BE2C (cell line): ENCODE results near the gene ADGRF5.
"Not testable (repeated sequence)": the region's sequence is repeated elsewhere in the genome, so short reads cannot be mapped to it uniquely, and the experiment has no call there.

Experiments
- DNase-seq: peaks from one replicate; pipeline ENCODE4 v3.0.0-alpha.2; 2020
- H3K27me3 ChIP-seq: fragments of 250-450 bp; sonication (Bioruptor Pico); 2 replicates; pipeline ENCODE4 v1.5.1; 2020; ENCODE audit warnings: mild to moderate bottlenecking
- H3K36me3 ChIP-seq: fragments of 250-450 bp; sonication (Bioruptor Pico); 2 replicates; pipeline ENCODE4 v1.5.1; 2020; ENCODE audit warnings: mild to moderate bottlenecking
- H3K4me1 ChIP-seq: fragments of 250-450 bp; sonication (Bioruptor Pico); 2 replicates; pipeline ENCODE4 v1.5.1; 2020
- H3K4me3 ChIP-seq: 2 replicates; pipeline ENCODE4 v1.5.1; 2011; ENCODE audit warnings: low read depth, low read length
- H3K9me3 ChIP-seq: fragments of 250-450 bp; sonication (Bioruptor Pico); 2 replicates; pipeline ENCODE4 v1.5.1; 2020
- TF ChIP-seq, protein P1 (sequence below): IDR thresholded peaks from 2 replicates; pipeline ENCODE4 v1.5.1; 2012; ENCODE audit warnings: mild to moderate bottlenecking, low read depth, low read length

The ADGRF5 gene

DNA sequence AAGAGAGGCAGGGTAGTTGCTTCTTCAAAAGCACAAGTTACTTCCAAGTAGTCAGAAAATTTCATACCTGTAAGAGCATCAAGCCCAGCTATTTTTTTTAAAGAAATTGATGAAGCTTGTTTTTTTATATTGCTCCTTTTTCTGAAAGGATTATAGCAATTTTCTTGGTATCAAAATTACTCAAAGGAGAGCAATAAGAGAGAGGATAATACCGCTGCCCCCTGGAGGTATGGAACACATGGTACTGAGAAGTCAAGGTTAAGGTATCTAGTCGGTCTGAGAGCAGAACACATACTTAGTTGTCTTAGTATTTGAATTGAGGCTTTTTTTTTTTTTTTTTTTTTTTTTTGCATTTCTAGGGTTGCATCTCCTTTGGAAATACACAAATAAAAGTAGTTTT, 59.4 kb downstream of the ADGRF5 start:
- Histone ChIP-seq H3K4me3 (no peak overlapping the region), H3K9me3 (no peaks in the 10 kb centered on the region), H3K27me3 (peaks cover 18% of the 10 kb centered on the region), H3K4me1 (no peaks in the 10 kb centered on the region), H3K36me3 (no peaks in the 10 kb centered on the region)
- TF ChIP-seq, protein P1, sequence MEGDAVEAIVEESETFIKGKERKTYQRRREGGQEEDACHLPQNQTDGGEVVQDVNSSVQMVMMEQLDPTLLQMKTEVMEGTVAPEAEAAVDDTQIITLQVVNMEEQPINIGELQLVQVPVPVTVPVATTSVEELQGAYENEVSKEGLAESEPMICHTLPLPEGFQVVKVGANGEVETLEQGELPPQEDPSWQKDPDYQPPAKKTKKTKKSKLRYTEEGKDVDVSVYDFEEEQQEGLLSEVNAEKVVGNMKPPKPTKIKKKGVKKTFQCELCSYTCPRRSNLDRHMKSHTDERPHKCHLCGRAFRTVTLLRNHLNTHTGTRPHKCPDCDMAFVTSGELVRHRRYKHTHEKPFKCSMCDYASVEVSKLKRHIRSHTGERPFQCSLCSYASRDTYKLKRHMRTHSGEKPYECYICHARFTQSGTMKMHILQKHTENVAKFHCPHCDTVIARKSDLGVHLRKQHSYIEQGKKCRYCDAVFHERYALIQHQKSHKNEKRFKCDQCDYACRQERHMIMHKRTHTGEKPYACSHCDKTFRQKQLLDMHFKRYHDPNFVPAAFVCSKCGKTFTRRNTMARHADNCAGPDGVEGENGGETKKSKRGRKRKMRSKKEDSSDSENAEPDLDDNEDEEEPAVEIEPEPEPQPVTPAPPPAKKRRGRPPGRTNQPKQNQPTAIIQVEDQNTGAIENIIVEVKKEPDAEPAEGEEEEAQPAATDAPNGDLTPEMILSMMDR = no peak
- no peak for DNase-seq

DNA sequence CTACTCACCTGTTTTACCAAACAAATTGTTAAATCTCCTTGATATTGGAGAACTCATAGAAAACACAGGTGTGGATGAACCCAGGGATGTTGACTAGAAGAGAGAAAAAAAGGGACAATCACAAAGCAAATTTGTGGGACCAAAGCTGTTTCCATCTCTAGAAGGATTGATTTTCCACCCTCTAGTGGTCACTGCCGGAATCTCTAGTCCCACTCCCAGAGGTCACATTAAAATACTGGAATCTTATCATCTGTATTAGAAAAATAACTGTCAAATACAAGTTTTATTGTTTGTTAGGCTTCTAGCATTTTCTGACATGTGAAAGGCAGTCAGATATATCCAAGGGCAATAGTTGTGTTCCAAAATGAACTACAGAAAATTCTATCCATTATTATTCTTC, 65.8 kb downstream of the ADGRF5 start:
- DNase-seq = peak; percentile 32
- H3K36me3 ChIP-seq, H3K4me3 ChIP-seq, H3K4me1 ChIP-seq, H3K9me3 ChIP-seq, H3K27me3 ChIP-seq: not testable (repeated sequence)
- TF ChIP-seq, protein P1 = peak; percentile 73

DNA sequence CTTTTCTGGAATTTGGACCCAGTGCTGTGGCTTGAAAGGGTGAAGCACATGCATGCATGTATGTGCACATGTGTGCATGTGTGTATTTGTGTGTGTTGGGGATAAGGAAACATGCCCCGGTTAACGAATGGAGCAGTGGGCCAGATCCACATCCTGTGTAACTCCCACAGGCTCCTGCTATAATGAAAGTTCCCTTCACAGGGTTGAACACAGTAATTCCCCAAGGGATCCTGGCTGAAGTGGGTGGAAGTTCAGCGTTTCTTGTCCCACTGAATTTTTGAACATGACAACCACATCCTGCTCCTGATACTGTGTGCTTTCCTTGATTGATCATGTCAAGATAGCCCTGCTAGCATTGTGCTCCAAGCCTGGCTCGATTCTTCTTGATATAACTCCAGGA, 70.2 kb downstream of the ADGRF5 start:
- not testable (repeated sequence) for DNase-seq, H3K9me3 ChIP-seq, H3K36me3 ChIP-seq, H3K27me3 ChIP-seq, H3K4me1 ChIP-seq, H3K4me3 ChIP-seq

DNA sequence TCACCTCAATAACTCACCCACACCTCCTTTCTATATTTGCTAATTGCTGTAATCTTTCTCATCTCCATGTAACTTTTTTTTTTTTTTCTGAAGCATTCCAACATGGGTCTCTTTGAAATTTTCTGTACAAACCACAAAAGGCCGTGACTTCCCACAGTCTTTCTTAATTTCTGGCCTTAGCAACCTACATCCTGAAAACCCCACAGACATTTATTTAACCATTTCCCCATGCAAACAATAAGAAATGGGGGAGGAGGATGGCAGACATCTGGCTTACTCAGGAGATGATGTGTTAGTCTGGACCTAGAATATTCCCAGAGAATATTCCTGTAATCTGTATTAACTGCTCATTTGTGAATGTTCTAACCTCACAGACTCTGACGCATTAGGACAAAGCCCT, 70.9 kb downstream of the ADGRF5 start:
- TF ChIP-seq, protein P1 = no peak
- H3K27me3 ChIP-seq = peaks cover 2% of the 10 kb centered on the region; the same call in 1 of the 2 replicates
- no peak overlapping the region for H3K4me3 ChIP-seq
- no peaks in the 10 kb centered on the region for H3K36me3 ChIP-seq
- no peaks in the 10 kb centered on the region for H3K4me1 ChIP-seq
- H3K9me3 ChIP-seq = no peaks in the 10 kb centered on the region
- DNase-seq = no peak

DNA sequence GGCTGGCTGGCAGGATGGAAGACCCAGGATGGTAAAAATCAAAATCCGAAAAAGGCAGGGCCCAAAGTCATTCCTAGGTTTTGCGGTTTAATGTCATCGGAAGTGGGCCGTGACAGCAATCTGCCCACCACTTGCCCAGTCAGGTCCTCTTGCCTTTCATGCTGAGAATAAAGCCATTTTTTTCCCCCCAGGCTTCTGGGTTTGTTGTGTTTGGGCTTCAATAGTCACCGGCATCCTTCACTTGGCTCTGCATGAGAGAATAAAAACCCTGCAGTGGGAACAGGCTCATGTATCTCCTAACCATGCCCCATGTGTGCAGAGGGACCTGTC, 72.4 kb downstream of the ADGRF5 start:
- no peak for DNase-seq
- Histone ChIP-seq H3K4me3 (no peak overlapping the region), H3K36me3 (no peaks in the 10 kb centered on the region), H3K27me3 (peaks cover 2% of the 10 kb centered on the region; the same call in 1 of the 2 replicates), H3K9me3 (no peaks in the 10 kb centered on the region), H3K4me1 (no peaks in the 10 kb centered on the region)
- TF ChIP-seq, protein P1 = no peak

DNA sequence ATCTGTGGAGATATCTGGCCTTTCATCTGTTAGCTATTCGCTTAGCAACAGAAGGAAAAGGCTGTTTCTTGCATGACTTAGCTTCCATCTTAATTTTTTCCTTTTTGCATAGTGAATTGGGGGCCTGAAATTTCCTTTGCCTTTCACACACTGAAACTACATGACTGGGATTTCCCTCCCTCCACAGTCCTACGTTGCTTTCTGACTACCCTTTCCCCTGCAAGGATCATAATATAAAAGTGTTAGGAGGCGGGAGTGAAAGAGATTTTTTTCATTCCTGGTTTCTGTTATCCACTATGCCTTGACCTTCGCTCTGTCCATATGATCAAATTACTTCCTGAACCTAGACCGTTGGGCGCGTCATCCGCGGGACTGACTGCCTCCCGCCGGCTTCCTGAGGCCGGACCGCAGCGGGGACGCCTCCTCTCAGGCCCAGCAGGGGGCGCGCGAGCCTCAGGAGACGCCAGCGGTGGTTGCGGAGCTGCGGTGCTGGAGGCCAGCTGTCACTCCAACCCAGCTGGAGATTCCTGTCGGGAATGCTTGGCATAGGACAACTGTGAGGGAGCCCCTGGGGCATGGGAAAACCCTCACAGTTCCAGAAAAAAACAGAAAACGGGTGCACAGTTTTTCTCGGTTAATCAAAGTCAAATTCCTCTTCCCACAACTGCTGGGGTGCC, 72.9 kb downstream of the ADGRF5 start:
- H3K4me3 ChIP-seq = no peak overlapping the region; the same call in 1 of the 2 replicates
- H3K36me3 ChIP-seq = no peaks in the 10 kb centered on the region
- H3K27me3 ChIP-seq = peaks cover 2% of the 10 kb centered on the region; the same call in 1 of the 2 replicates
- DNase-seq = peak; percentile 80
- H3K4me1 ChIP-seq = no peaks in the 10 kb centered on the region
- no peaks in the 10 kb centered on the region for H3K9me3 ChIP-seq
- TF ChIP-seq, protein P1 = peak; percentile 84

DNA sequence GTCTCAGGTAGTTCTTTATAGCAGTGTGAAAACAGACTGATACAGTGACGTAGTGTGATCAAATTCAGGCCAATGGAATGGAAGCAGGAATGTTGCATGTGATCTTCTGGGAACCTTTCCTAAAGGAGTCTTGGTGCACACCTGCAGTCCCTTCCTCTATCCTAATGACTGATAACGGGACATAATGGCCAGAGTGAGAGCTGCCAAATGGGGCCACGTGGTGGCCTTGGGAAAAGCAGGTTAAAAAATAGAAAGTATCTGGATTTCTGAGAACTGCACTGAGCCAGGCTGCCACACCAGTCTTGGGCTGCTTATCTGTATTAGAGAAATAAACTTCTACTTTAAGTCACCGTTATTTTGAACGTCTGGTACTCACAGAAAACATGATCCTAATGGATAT, 76.6 kb downstream of the ADGRF5 start:
- no peak for DNase-seq
- TF ChIP-seq, protein P1 = no peak
- H3K27me3 ChIP-seq = peaks cover 2% of the 10 kb centered on the region; the same call in 1 of the 2 replicates
- no peaks in the 10 kb centered on the region for H3K4me1 ChIP-seq
- H3K9me3 ChIP-seq = no peaks in the 10 kb centered on the region
- no peaks in the 10 kb centered on the region for H3K36me3 ChIP-seq
- H3K4me3 ChIP-seq = no peak overlapping the region

DNA sequence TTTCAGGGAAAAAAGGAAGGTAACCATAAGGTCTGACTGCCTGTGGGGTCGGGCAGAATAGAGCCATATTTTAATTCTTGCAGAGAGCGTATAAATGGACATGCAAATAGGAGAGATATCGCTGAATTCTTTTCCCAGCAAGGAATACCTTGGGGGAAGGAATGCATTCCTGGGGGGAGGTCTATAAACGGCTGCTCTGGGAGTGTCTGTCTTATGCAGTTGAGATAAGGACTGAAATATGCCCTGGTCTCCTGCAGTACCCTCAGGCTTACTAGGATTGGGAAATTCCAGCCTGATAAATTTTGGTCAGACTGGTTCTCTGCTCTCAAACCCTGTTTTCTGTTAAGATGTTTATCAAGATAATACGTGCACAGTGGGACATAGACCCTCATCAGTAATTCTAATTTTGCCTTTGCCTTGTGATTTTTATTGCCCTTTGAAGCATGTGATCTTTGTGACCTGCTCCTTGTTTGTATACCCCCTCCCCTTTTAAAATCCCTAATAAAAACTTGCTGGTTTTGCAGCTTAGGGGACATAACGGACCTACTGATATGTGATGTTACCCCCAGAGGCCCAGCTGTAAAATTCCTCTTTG, 79.4 kb downstream of the ADGRF5 start:
- not testable (repeated sequence) for H3K9me3 ChIP-seq, H3K4me3 ChIP-seq, H3K27me3 ChIP-seq, H3K4me1 ChIP-seq, H3K36me3 ChIP-seq, DNase-seq
